HG02981 (cell line): Measurements from ENCODE around the gene CLDN7.
A peak's percentile ranks its signal among the peaks of the same experiment; 100 is the strongest.
"Not testable (repeated sequence)": the region's sequence is repeated elsewhere in the genome, so short reads cannot be mapped to it uniquely, and the experiment has no call there.

Experiments
- ATAC-seq: cut with Tn5 transposase; IDR thresholded peaks from one replicate; pipeline ENCODE4 v1.9.1; 2021; ENCODE audit warnings: mild to moderate bottlenecking, moderate library complexity; ENCODE audit not compliant: unreplicated experiment

The CLDN7 gene

GRCh38 chr17:7256766-7257456 lies 5.4 kb downstream of the CLDN7 start:
- no peak for ATAC-seq

- no peak for ATAC-seq
Measured at GRCh38 chr17:7254511-7254910, 7.8 kb downstream of the CLDN7 start.

GRCh38 chr17:7253082-7253481 lies 9.2 kb downstream of the CLDN7 start:
- ATAC-seq: no peak

GRCh38 chr17:7252176-7253043 lies 9.9 kb downstream of the CLDN7 start, which contains the start of gene ELP5:
TSS of gene ELP5 (plus strand) at chr17:7252215. CDS start at chr17:7252551, 336 bp downstream.
- ATAC-seq: peak; percentile 44

GRCh38 chr17:7251661-7252175 lies 10.6 kb downstream of the CLDN7 start, which contains the start of gene CTDNEP1:
TSS of gene CTDNEP1 (minus strand) at chr17:7251734. CDS start at chr17:7251296, 438 bp downstream.
- peak; percentile 86 for ATAC-seq

GRCh38 chr17:7250695-7251627 lies 11.3 kb downstream of the CLDN7 start:
- ATAC-seq: no peak

- no peak for ATAC-seq
Measured at GRCh38 chr17:7249830-7250229, 12.4 kb downstream of the CLDN7 start.

- ATAC-seq: no peak
Measured at GRCh38 chr17:7249214-7249613, 13.1 kb downstream of the CLDN7 start.

GRCh38 chr17:7248796-7249195 lies 13.5 kb downstream of the CLDN7 start:
- ATAC-seq: no peak

- no peak for ATAC-seq
Measured at GRCh38 chr17:7246779-7247178, 15.5 kb downstream of the CLDN7 start.

- ATAC-seq: not testable (repeated sequence)
Measured at GRCh38 chr17:7243838-7244237, 18.4 kb downstream of the CLDN7 start.

- no peak for ATAC-seq
Measured at GRCh38 chr17:7243453-7243729, 18.9 kb downstream of the CLDN7 start.

GRCh38 chr17:7242717-7243452 lies 19.4 kb downstream of the CLDN7 start:
- peak; percentile 33 for ATAC-seq

- ATAC-seq: peak; percentile 34
Measured at GRCh38 chr17:7241783-7242716, 20.2 kb downstream of the CLDN7 start, which contains the start of gene GABARAP. TSS of gene GABARAP (minus strand) at chr17:7242449. CDS start at chr17:7242330, 119 bp downstream.

GRCh38 chr17:7241090-7241733 lies 21.1 kb downstream of the CLDN7 start:
- ATAC-seq: no peak

- ATAC-seq: no peak
Measured at GRCh38 chr17:7240375-7240774, 21.9 kb downstream of the CLDN7 start.

GRCh38 chr17:7239091-7240027 lies 22.9 kb downstream of the CLDN7 start, which contains the start of gene PHF23:
TSS of gene PHF23 (minus strand) at chr17:7239457. CDS start at chr17:7239279, 178 bp downstream.
- peak; percentile 47 for ATAC-seq
